ENCODE data around the gene ARHGEF17. TPM values are rescaled to one million over a fixed set of nuclear protein-coding genes. Genes with fewer than 3 reads are reported as not detected.

ARHGEF17 gene
- total RNA-seq, 1 experiment from 2014 or later, result 77.9 TPM

- no peak overlapping the region for H3K4me3 ChIP-seq (ENCODE audit: low read depth, low read length)
- H3K27ac Mint-ChIP-seq (ENCODE audit: unreplicated experiment), result no peak overlapping the region
- H3K4me1 ChIP-seq, result peaks cover 13% of the 10 kb centered on the region
- H3K27me3 ChIP-seq (replicated peaks; ENCODE audit: control insufficient read depth, insufficient read depth, low read length), result no peaks in the 10 kb centered on the region
- DNase-seq, result no peak
- H3K9me3 ChIP-seq, result no peaks in the 10 kb centered on the region
- no peaks in the 10 kb centered on the region for H3K4me1 Mint-ChIP-seq (ENCODE audit: low read depth, unreplicated experiment)
- ChIA-PET POLR2A (no interaction called here), CTCF (interaction anchor here (1.2 to 1.3 kb wide), 2 partner anchors 10 to 518 kb away, joined by 3 read pairs; no protein-coding TSS in a partner anchor)
- no peaks in the 10 kb centered on the region for H3K27me3 Mint-ChIP-seq (ENCODE audit: insufficient read depth, unreplicated experiment)
- no TSS peak for BruUV-seq (replicated peaks)
- no peak overlapping the region for H3K4me3 Mint-ChIP-seq (ENCODE audit: unreplicated experiment)
- H3K9me3 Mint-ChIP-seq (ENCODE audit: unreplicated experiment), result no peaks in the 10 kb centered on the region
- intact Hi-C loops (cut with micrococcal nuclease; ENCODE audit: unreplicated experiment), result no loop called here
- no peaks in the 10 kb centered on the region for H3K36me3 ChIP-seq (ENCODE audit: control insufficient read depth, insufficient read depth, low read length)
- no peak for TF ChIP-seq CTCF (IDR thresholded peaks at IDR 0.05; ENCODE audit: insufficient read depth in 1 of 2, low read depth in 1 of 2, low read length in 1 of 2, severe bottlenecking in 1 of 2, unreplicated experiment in 1 of 2)
- no peaks in the 10 kb centered on the region for H3K36me3 Mint-ChIP-seq (ENCODE audit: insufficient read depth, unreplicated experiment)
These were observed 105.2 kb downstream of the ARHGEF17 start for GRCh38 chr11:73413256-73413655.

- intact Hi-C loops (cut with micrococcal nuclease; ENCODE audit: unreplicated experiment), result no loop called here
- H3K9me3 Mint-ChIP-seq (ENCODE audit: unreplicated experiment), result no peaks in the 10 kb centered on the region
- DNase-seq, result no peak
- CTCF ChIA-PET, result interaction anchor here (0.6 to 1.3 kb wide), 3 partner anchors 8 to 1469 kb away, joined by 3 to 4 read pairs (median 3); no protein-coding TSS in a partner anchor
- no peak for TF ChIP-seq CTCF (IDR thresholded peaks at IDR 0.05; ENCODE audit: insufficient read depth in 1 of 2, low read depth in 1 of 2, low read length in 1 of 2, severe bottlenecking in 1 of 2, unreplicated experiment in 1 of 2)
- H3K4me3 Mint-ChIP-seq (ENCODE audit: unreplicated experiment), result no peak overlapping the region
- Histone ChIP-seq H3K4me1 (peaks cover 13% of the 10 kb centered on the region), H3K4me3 (ENCODE audit: low read depth, low read length) (no peak overlapping the region), H3K36me3 (ENCODE audit: control insufficient read depth, insufficient read depth, low read length) (no peaks in the 10 kb centered on the region), H3K27me3 (replicated peaks; ENCODE audit: control insufficient read depth, insufficient read depth, low read length) (no peaks in the 10 kb centered on the region), H3K9me3 (no peaks in the 10 kb centered on the region)
- no TSS peak for BruUV-seq (replicated peaks)
- H3K27ac Mint-ChIP-seq (ENCODE audit: unreplicated experiment), result no peak overlapping the region
- H3K4me1 Mint-ChIP-seq (ENCODE audit: low read depth, unreplicated experiment), result no peaks in the 10 kb centered on the region
- no peaks in the 10 kb centered on the region for H3K27me3 Mint-ChIP-seq (ENCODE audit: insufficient read depth, unreplicated experiment)
- POLR2A ChIA-PET, result no interaction called here
- no peaks in the 10 kb centered on the region for H3K36me3 Mint-ChIP-seq (ENCODE audit: insufficient read depth, unreplicated experiment)
These were observed 107.0 kb downstream of the ARHGEF17 start for GRCh38 chr11:73414977-73415651.

GRCh38 chr11:73415854-73416615 is 108.0 kb downstream of the ARHGEF17 start:
- no peak overlapping the region for H3K4me3 ChIP-seq (ENCODE audit: low read depth, low read length)
- Mint-ChIP-seq H3K4me3 (ENCODE audit: unreplicated experiment) (no peak overlapping the region), H3K27me3 (ENCODE audit: insufficient read depth, unreplicated experiment) (no peaks in the 10 kb centered on the region), H3K36me3 (ENCODE audit: insufficient read depth, unreplicated experiment) (no peaks in the 10 kb centered on the region), H3K4me1 (ENCODE audit: low read depth, unreplicated experiment) (no peaks in the 10 kb centered on the region), H3K27ac (ENCODE audit: unreplicated experiment) (no peak overlapping the region), H3K9me3 (ENCODE audit: unreplicated experiment) (no peaks in the 10 kb centered on the region)
- ChIA-PET POLR2A (interaction anchor here (0.5 kb wide), 1 partner anchor 109 kb away, joined by 5 read pairs; no protein-coding TSS in a partner anchor), CTCF (interaction anchor here (0.6 to 1.0 kb wide), 2 partner anchors 23 to 1470 kb away, joined by 3 to 4 read pairs; no protein-coding TSS in a partner anchor)
- no peaks in the 10 kb centered on the region for H3K9me3 ChIP-seq
- DNase-seq, result no peak
- H3K36me3 ChIP-seq (ENCODE audit: control insufficient read depth, insufficient read depth, low read length), result no peaks in the 10 kb centered on the region
- H3K4me1 ChIP-seq, result peaks cover 13% of the 10 kb centered on the region
- no TSS peak for BruUV-seq (replicated peaks)
- no peaks in the 10 kb centered on the region for H3K27me3 ChIP-seq (replicated peaks; ENCODE audit: control insufficient read depth, insufficient read depth, low read length)
- TF ChIP-seq CTCF (IDR thresholded peaks at IDR 0.05; ENCODE audit: insufficient read depth in 1 of 2, low read depth in 1 of 2, low read length in 1 of 2, severe bottlenecking in 1 of 2, unreplicated experiment in 1 of 2), result no peak
- intact Hi-C loops (cut with micrococcal nuclease; ENCODE audit: unreplicated experiment), result no loop called here

Measured in Caco-2 (cell line).